ENCODE measurements around the gene TSSC4.

GRCh38 chr11:2424811-2425495 lies 24.4 kb downstream of the TSSC4 start:
- no peak for TF ChIP-seq CTCF (IDR thresholded peaks at IDR 0.05; ENCODE audit: low read depth, low read length, poor library complexity, severe bottlenecking)
- TF ChIP-seq EZH2phosphoT487 (IDR thresholded peaks at IDR 0.05; ENCODE audit: borderline replicate concordance, low read length): no peak

Measured in DOHH2 (cell line).